GM21360 (cell line): ENCODE measurements around the gene WNT2.

Source experiments
- ATAC-seq: cut with Tn5 transposase; IDR thresholded peaks from one replicate; pipeline ENCODE4 v1.9.1; 2021; ENCODE audit warnings: mild to moderate bottlenecking, moderate library complexity; ENCODE audit not compliant: unreplicated experiment

The WNT2 gene

GRCh38 chr7:117322741-117323304 lies at the start of gene WNT2:
Gene WNT2, minus strand, starts transcription at chr7:117323058. Its CDS starts 69 bp downstream, at chr7:117322989.
- ATAC-seq: no peak

GRCh38 chr7:117372073-117372472 lies 49.2 kb upstream of the WNT2 start:
- no peak for ATAC-seq

DNA sequence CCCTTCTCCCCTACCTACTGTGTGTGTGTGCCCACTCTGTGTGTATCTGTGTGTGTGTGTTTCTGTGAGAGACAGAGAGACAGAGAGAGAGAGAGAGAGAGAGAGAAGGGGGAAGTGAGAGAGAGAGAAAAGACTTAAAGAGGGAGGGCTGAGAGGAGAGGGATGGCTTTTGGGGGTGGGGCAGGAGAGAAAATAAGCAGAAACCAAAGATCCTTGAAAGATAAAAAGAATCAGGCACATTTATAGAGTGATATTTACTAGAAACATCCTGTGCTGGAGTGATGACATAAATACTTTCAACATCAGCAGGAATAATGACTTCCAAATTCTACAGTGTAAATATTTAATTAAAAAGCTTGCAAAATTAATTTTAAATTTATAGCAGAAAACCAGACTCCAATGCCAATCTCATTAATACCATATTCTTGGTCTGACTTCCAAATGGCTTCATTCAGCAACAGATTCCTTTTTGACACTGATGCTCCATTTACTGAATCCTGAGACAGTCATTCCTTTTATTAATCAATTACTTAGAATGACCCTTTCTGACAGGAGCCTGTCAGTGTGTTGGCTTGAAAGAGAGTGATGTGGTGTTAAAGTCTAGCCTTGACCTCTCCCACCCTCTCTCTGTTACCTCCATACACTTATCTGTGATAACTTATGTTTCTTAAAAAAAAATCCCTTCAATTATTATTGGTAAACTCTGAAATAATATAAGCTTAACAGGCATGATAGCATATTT lies 41.7 kb upstream of the WNT2 start:
- no peak for ATAC-seq

- ATAC-seq: peak; percentile 64
Observed at GRCh38 chr7:117362294-117362888, 39.5 kb upstream of the WNT2 start.

- ATAC-seq: no peak
Observed at GRCh38 chr7:117350027-117350426, 27.2 kb upstream of the WNT2 start.

DNA sequence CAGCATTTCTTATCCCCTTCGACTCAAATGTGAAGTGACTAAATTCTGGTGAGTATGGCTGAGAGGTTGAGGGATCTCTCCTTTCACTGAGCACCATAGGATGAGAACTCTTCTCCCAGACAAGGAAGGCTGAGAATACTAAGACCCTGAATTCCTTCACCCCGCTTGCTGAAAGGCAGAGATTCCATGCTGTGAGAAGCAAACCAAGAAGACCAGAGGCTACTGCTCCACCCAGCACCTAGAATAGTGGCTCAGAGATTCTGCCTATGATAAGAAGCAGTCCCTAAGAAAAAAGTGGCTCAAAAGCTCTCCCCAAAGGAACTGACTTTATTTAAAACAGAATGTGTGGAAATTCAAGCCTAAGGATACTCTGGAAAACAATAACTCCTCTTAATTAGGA lies 26.7 kb upstream of the WNT2 start:
- no peak for ATAC-seq

- ATAC-seq: peak; percentile 94
Observed at GRCh38 chr7:117347962-117348672, 25.3 kb upstream of the WNT2 start.

- peak; percentile 17 for ATAC-seq
Observed at GRCh38 chr7:117347480-117347879, 24.6 kb upstream of the WNT2 start.

GRCh38 chr7:117346161-117346560 lies 23.3 kb upstream of the WNT2 start:
- no peak for ATAC-seq

GRCh38 chr7:117338020-117338419 lies 15.2 kb upstream of the WNT2 start:
- ATAC-seq: no peak

- no peak for ATAC-seq
Observed at GRCh38 chr7:117333168-117333567, 10.3 kb upstream of the WNT2 start.

DNA sequence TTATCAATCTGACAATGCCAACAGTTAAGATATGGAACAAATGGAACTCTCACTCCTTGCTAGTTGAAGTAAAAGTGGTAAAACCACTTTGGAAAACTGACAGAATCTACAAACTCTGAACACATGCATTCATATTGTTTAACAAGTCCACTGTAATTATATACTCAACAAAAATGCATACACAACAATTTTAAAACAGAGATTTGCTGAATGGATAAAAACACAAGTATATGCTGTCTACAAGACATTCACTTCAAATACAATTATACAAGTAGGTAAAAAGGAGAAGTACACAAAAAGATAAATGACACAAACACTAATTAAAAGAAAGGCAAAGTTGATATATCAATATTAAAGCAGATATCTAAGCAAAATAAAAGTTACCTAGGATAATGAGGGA lies 9.2 kb upstream of the WNT2 start:
- no peak for ATAC-seq

- no peak for ATAC-seq
Observed at GRCh38 chr7:117325836-117326235, 3.0 kb upstream of the WNT2 start.

DNA sequence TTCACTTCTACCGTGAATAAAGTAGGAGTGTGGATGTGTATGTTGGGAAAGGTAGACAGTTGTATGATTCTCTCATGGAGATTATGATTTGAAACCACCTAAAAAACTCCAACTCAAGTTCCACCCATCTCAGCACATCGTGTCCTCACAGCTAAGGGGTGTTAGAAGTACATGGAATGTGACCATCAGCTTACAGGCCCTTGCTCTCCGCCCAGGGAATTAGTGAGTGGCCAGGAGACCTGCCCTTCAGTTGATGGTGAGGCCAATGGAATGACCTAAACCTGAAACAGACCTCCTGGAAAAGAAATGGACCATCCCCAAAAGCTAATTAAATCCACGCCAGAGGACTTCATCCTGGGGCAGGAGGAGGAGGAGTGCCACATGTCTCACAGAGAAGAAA lies 2.1 kb upstream of the WNT2 start:
- ATAC-seq: no peak

- ATAC-seq: no peak
Observed at GRCh38 chr7:117323851-117324711, 1.2 kb upstream of the WNT2 start.

DNA sequence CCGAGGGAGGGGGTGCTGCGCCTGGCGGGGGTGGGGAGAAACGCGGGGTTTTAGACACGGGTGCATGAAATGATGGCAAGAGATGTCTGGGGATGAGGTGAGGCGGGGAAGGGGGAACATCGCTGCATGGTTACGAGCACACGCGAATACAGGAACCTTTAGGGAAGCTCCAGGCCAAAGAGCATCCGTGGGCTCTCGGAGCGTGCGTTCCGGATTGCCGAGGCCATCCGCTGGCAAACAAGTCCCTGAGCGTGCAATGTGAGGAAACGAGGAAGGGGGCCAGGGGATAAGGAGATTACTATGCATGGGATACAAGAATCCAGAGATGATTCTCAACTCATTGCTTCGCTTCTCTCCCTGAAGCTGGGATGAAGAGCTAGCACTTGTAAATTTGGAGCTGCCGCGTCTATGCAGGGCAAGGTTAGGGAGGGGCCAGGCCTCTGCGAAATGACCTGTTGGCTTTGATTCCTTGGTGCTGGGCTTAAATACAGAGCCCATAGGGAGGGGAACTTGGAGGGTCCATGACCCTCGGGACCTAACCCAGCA lies 520 bp upstream of the WNT2 start:
- no peak for ATAC-seq

DNA sequence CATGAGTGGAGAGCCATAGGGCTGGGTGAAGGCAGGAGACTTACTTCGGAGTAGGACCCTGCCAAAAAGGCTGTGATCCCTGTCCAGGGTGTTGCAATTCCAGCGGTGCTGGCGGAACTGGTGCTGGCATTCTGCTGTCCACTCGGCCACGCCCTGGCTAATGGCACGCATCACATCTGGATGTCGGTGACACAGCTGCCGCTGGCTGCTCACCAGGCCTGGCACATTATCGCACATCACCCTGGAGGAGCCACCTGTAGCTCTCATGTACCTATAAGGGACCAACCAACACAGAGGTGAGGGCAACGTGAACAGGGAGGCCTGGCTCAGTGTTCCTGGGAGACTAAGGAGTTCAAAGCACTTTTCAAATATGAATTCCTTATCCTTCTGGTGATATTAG lies 2.3 kb downstream of the WNT2 start:
- no peak for ATAC-seq

DNA sequence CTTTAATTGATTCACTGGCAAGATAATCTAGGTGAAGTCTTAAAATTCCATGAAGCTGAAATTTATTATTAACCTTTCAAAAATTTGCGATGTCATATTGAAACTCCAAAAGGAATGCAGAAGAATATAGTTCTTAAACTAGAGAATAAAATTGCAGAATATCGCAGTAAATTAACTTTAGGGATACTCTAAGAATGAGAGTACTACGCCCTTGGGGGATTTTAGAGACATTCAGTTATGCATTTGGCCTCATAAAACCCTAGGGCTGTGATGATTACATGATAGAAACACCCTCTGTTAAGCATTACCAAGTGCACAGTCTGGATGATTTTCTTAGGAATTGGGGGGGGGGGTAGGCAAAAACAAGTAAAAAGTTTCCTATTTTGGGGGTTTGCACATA lies 3.7 kb downstream of the WNT2 start:
- no peak for ATAC-seq

DNA sequence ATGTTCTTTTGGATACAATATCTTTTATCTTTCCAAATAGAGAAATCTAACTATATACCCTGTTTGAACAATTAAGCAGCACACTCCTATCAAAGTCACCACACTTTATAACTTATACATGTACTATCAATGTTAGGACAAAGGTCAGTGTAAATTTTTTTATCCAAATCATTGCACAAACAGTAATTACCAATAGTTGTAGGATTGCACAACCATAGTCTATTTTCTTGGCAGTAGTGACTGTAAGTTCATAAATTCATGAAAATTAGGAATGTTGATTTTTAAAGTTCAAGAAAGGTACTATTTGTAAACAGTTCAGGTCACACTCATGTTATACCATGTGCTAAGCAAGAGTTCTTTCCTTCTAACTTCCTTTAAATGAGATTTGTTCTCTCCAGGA lies 9.3 kb downstream of the WNT2 start:
- no peak for ATAC-seq
